ENCODE results near the gene CCDC107.
A peak's percentile ranks its signal among the peaks of the same experiment; 100 is the strongest.

CCDC107 gene

GRCh38 chr9:35664531-35665470 lies 6.7 kb downstream of the CCDC107 start, which contains the start of gene ARHGEF39:
TSS of gene ARHGEF39 (minus strand) at chr9:35665195. CDS start at chr9:35665169, 26 bp downstream.
- no peak within 1 kb of the TSS for H3K27ac ChIP-seq (replicated peaks; ENCODE audit: low read length)

GRCh38 chr9:35665471-35665818 lies 7.4 kb downstream of the CCDC107 start:
- H3K18ac ChIP-seq (ENCODE audit: low read length), result peak overlapping the region; percentile 72
- peaks cover 5 to 13% of the 10 kb centered on the region in 2 donors for H3K4me1 ChIP-seq (ENCODE audit: control insufficient read depth in 2 of 2, insufficient read depth in 1 of 2, low read depth in 1 of 2, low read length in 2 of 2)
- peak overlapping the region; percentile 86 for H3K23ac ChIP-seq (ENCODE audit: low read depth, low read length, poor library complexity)
- peaks cover 8% of the 10 kb centered on the region for H3K79me1 ChIP-seq (ENCODE audit: low read depth, low read length)
- 100% methylated on average over 2 of the region's 5 CpGs; no CpG with 5 or more reads in 1 of the 2 donors for WGBS, 2 donors (ENCODE audit: extremely low coverage in 2 of 2, insufficient read length in 2 of 2, insufficient replicate concordance in 1 of 2)
- no peak overlapping the region for H4K8ac ChIP-seq (ENCODE audit: low read depth, low read length)
- H4K91ac ChIP-seq (ENCODE audit: low read depth, low read length, poor library complexity), result no peak overlapping the region
- peak overlapping the region; percentile 76 to 94 for H3K4me3 ChIP-seq (ENCODE audit: low read length in 2 of 2)
- H3K14ac ChIP-seq (ENCODE audit: low read length), result no peak overlapping the region
- no peak overlapping the region for H3K4ac ChIP-seq (ENCODE audit: low read length)
- peaks cover 0 to 3% of the 10 kb centered on the region in 2 donors for H3K9me3 ChIP-seq (replicated peaks in 1 of 2; ENCODE audit: control insufficient read depth in 2 of 2, insufficient read depth in 1 of 2, low read depth in 1 of 2, low read length in 2 of 2)
- peaks cover 0 to 4% (median 0%) of the 10 kb centered on the region in 3 experiments for H3K27me3 ChIP-seq (ENCODE audit: control insufficient read depth in 3 of 3, insufficient read depth in 3 of 3, low read depth in 1 of 3, low read length in 3 of 3)
- H2BK120ac ChIP-seq (ENCODE audit: low read depth, low read length), result no peak overlapping the region
- H2BK15ac ChIP-seq (ENCODE audit: low read length), result no peak overlapping the region
- peak overlapping the region; percentile 94 for H2AFZ ChIP-seq (ENCODE audit: low read length)
- DNase-seq (ENCODE audit: low spot score), result no peak
- H2AK5ac ChIP-seq (ENCODE audit: low read depth, low read length), result peak overlapping the region; percentile 51
- H3K27ac ChIP-seq (replicated peaks; ENCODE audit: low read length), result no peak overlapping the region
- no peak overlapping the region for H3K9ac ChIP-seq (ENCODE audit: low read depth, low read length, poor library complexity)
- no peak overlapping the region for H2BK5ac ChIP-seq (ENCODE audit: low read length)
- H3K4me2 ChIP-seq (ENCODE audit: insufficient read depth, low read length, poor library complexity, severe bottlenecking), result peak overlapping the region; percentile 54
- H3K36me3 ChIP-seq (replicated peaks in 1 of 2; ENCODE audit: control insufficient read depth in 2 of 2, insufficient read depth in 2 of 2, low read length in 2 of 2), result peaks cover 23 to 34% of the 10 kb centered on the region in 2 donors
- H2BK12ac ChIP-seq (ENCODE audit: low read length), result no peak overlapping the region

More at GRCh38 chr9:35664531-35665470, 6.7 kb downstream of the CCDC107 start, which contains the start of gene ARHGEF39:
- no CpG with 5 or more reads among the region's 58 CpGs for WGBS, 2 donors (ENCODE audit: extremely low coverage in 2 of 2, insufficient read length in 2 of 2, insufficient replicate concordance in 1 of 2)
- Histone ChIP-seq H2AFZ (ENCODE audit: low read length) (peak within 1 kb of the TSS; percentile 94), H3K9ac (ENCODE audit: low read depth, low read length, poor library complexity) (peak within 1 kb of the TSS; percentile 92), H3K36me3 (replicated peaks in 1 of 2; ENCODE audit: control insufficient read depth in 2 of 2, insufficient read depth in 2 of 2, low read length in 2 of 2) (peaks cover 27 to 39% of the 10 kb centered on the region in 2 donors), H3K23ac (ENCODE audit: low read depth, low read length, poor library complexity) (peak within 1 kb of the TSS; percentile 86), H2BK12ac (ENCODE audit: low read length) (no peak within 1 kb of the TSS), H2BK120ac (ENCODE audit: low read depth, low read length) (no peak within 1 kb of the TSS), H3K9me3 (replicated peaks in 1 of 2; ENCODE audit: control insufficient read depth in 2 of 2, insufficient read depth in 1 of 2, low read depth in 1 of 2, low read length in 2 of 2) (peaks cover 0 to 3% of the 10 kb centered on the region in 2 donors), H3K4ac (ENCODE audit: low read length) (no peak within 1 kb of the TSS), H3K4me2 (ENCODE audit: insufficient read depth, low read length, poor library complexity, severe bottlenecking) (peak within 1 kb of the TSS; percentile 75), H2BK5ac (ENCODE audit: low read length) (no peak within 1 kb of the TSS), H3K27me3 (ENCODE audit: control insufficient read depth in 3 of 3, insufficient read depth in 3 of 3, low read depth in 1 of 3, low read length in 3 of 3) (peaks cover 0 to 4% (median 0%) of the 10 kb centered on the region in 3 experiments), H3K18ac (ENCODE audit: low read length) (peak within 1 kb of the TSS; percentile 98), H3K14ac (ENCODE audit: low read length) (no peak within 1 kb of the TSS), H4K91ac (ENCODE audit: low read depth, low read length, poor library complexity) (no peak within 1 kb of the TSS), H3K4me1 (ENCODE audit: control insufficient read depth in 2 of 2, insufficient read depth in 1 of 2, low read depth in 1 of 2, low read length in 2 of 2) (peaks cover 5 to 13% of the 10 kb centered on the region in 2 donors), H2BK15ac (ENCODE audit: low read length) (peak within 1 kb of the TSS; percentile 11), H4K8ac (ENCODE audit: low read depth, low read length) (no peak within 1 kb of the TSS), H3K79me1 (ENCODE audit: low read depth, low read length) (peaks cover 8% of the 10 kb centered on the region), H3K4me3 (ENCODE audit: low read length in 2 of 2) (peak within 1 kb of the TSS; percentile 76 to 94), H2AK5ac (ENCODE audit: low read depth, low read length) (peak within 1 kb of the TSS; percentile 94)
- peak; percentile 75 for DNase-seq (ENCODE audit: low spot score)

GRCh38 chr9:35666045-35666444 lies 8.0 kb downstream of the CCDC107 start:
- Histone ChIP-seq H2BK120ac (ENCODE audit: low read depth, low read length) (no peak overlapping the region), H3K18ac (ENCODE audit: low read length) (no peak overlapping the region), H4K8ac (ENCODE audit: low read depth, low read length) (no peak overlapping the region), H2BK12ac (ENCODE audit: low read length) (no peak overlapping the region), H3K9ac (ENCODE audit: low read depth, low read length, poor library complexity) (no peak overlapping the region), H3K9me3 (replicated peaks in 1 of 2; ENCODE audit: control insufficient read depth in 2 of 2, insufficient read depth in 1 of 2, low read depth in 1 of 2, low read length in 2 of 2) (peaks cover 0 to 3% of the 10 kb centered on the region in 2 donors), H3K4ac (ENCODE audit: low read length) (no peak overlapping the region), H3K27ac (replicated peaks; ENCODE audit: low read length) (no peak overlapping the region), H3K14ac (ENCODE audit: low read length) (no peak overlapping the region), H3K4me3 (ENCODE audit: low read length in 2 of 2) (no peak overlapping the region), H3K4me1 (ENCODE audit: control insufficient read depth in 2 of 2, insufficient read depth in 1 of 2, low read depth in 1 of 2, low read length in 2 of 2) (peaks cover 5 to 13% of the 10 kb centered on the region in 2 donors), H2AFZ (ENCODE audit: low read length) (no peak overlapping the region), H2BK5ac (ENCODE audit: low read length) (no peak overlapping the region), H3K79me1 (ENCODE audit: low read depth, low read length) (peaks cover 8% of the 10 kb centered on the region), H4K91ac (ENCODE audit: low read depth, low read length, poor library complexity) (no peak overlapping the region), H3K27me3 (ENCODE audit: control insufficient read depth in 3 of 3, insufficient read depth in 3 of 3, low read depth in 1 of 3, low read length in 3 of 3) (peaks cover 0 to 4% (median 0%) of the 10 kb centered on the region in 3 experiments), H3K36me3 (replicated peaks in 1 of 2; ENCODE audit: control insufficient read depth in 2 of 2, insufficient read depth in 2 of 2, low read length in 2 of 2) (peaks cover 17 to 28% of the 10 kb centered on the region in 2 donors), H2AK5ac (ENCODE audit: low read depth, low read length) (peak overlapping the region; percentile 1), H3K23ac (ENCODE audit: low read depth, low read length, poor library complexity) (no peak overlapping the region), H3K4me2 (ENCODE audit: insufficient read depth, low read length, poor library complexity, severe bottlenecking) (no peak overlapping the region), H2BK15ac (ENCODE audit: low read length) (no peak overlapping the region)
- DNase-seq (ENCODE audit: low spot score), result no peak
- WGBS, 2 donors (ENCODE audit: extremely low coverage in 2 of 2, insufficient read length in 2 of 2, insufficient replicate concordance in 1 of 2), result no CpG with 5 or more reads among the region's 1 CpG

- H3K4me3 ChIP-seq (ENCODE audit: low read length in 2 of 2), result no peak overlapping the region
- H4K91ac ChIP-seq (ENCODE audit: low read depth, low read length, poor library complexity), result no peak overlapping the region
- no peak overlapping the region for H2BK5ac ChIP-seq (ENCODE audit: low read length)
- H2AFZ ChIP-seq (ENCODE audit: low read length), result no peak overlapping the region
- peaks cover 5 to 13% of the 10 kb centered on the region in 2 donors for H3K4me1 ChIP-seq (ENCODE audit: control insufficient read depth in 2 of 2, insufficient read depth in 1 of 2, low read depth in 1 of 2, low read length in 2 of 2)
- H3K9me3 ChIP-seq (replicated peaks in 1 of 2; ENCODE audit: control insufficient read depth in 2 of 2, insufficient read depth in 1 of 2, low read depth in 1 of 2, low read length in 2 of 2), result peaks cover 0 to 3% of the 10 kb centered on the region in 2 donors
- H3K14ac ChIP-seq (ENCODE audit: low read length), result no peak overlapping the region
- H2BK15ac ChIP-seq (ENCODE audit: low read length), result no peak overlapping the region
- no peak overlapping the region for H3K4ac ChIP-seq (ENCODE audit: low read length)
- H4K8ac ChIP-seq (ENCODE audit: low read depth, low read length), result no peak overlapping the region
- H3K23ac ChIP-seq (ENCODE audit: low read depth, low read length, poor library complexity), result no peak overlapping the region
- H2BK12ac ChIP-seq (ENCODE audit: low read length), result no peak overlapping the region
- no peak overlapping the region for H3K4me2 ChIP-seq (ENCODE audit: insufficient read depth, low read length, poor library complexity, severe bottlenecking)
- DNase-seq (ENCODE audit: low spot score), result no peak
- no peak overlapping the region for H3K27ac ChIP-seq (replicated peaks; ENCODE audit: low read length)
- no CpG with 5 or more reads among the region's 5 CpGs for WGBS, 2 donors (ENCODE audit: extremely low coverage in 2 of 2, insufficient read length in 2 of 2, insufficient replicate concordance in 1 of 2)
- H3K9ac ChIP-seq (ENCODE audit: low read depth, low read length, poor library complexity), result no peak overlapping the region
- H2AK5ac ChIP-seq (ENCODE audit: low read depth, low read length), result peak overlapping the region; percentile 1
- no peak overlapping the region for H2BK120ac ChIP-seq (ENCODE audit: low read depth, low read length)
- peaks cover 8% of the 10 kb centered on the region for H3K79me1 ChIP-seq (ENCODE audit: low read depth, low read length)
- H3K18ac ChIP-seq (ENCODE audit: low read length), result no peak overlapping the region
- H3K27me3 ChIP-seq (ENCODE audit: control insufficient read depth in 3 of 3, insufficient read depth in 3 of 3, low read depth in 1 of 3, low read length in 3 of 3), result peaks cover 0 to 4% (median 0%) of the 10 kb centered on the region in 3 experiments
- H3K36me3 ChIP-seq (replicated peaks in 1 of 2; ENCODE audit: control insufficient read depth in 2 of 2, insufficient read depth in 2 of 2, low read length in 2 of 2), result peaks cover 17 to 23% of the 10 kb centered on the region in 2 donors
Measured at GRCh38 chr9:35666549-35666948, 8.5 kb downstream of the CCDC107 start.
